HG02981 (cell line): ENCODE measurements around the gene PTF1A.
"Not testable (repeated sequence)": the region's sequence is repeated elsewhere in the genome, so short reads cannot be mapped to it uniquely, and the experiment has no call there.

ENCODE experiments used
- ATAC-seq: cut with Tn5 transposase; IDR thresholded peaks from one replicate; pipeline ENCODE4 v1.9.1; 2021; ENCODE audit warnings: mild to moderate bottlenecking, moderate library complexity; ENCODE audit not compliant: unreplicated experiment

The PTF1A gene

DNA sequence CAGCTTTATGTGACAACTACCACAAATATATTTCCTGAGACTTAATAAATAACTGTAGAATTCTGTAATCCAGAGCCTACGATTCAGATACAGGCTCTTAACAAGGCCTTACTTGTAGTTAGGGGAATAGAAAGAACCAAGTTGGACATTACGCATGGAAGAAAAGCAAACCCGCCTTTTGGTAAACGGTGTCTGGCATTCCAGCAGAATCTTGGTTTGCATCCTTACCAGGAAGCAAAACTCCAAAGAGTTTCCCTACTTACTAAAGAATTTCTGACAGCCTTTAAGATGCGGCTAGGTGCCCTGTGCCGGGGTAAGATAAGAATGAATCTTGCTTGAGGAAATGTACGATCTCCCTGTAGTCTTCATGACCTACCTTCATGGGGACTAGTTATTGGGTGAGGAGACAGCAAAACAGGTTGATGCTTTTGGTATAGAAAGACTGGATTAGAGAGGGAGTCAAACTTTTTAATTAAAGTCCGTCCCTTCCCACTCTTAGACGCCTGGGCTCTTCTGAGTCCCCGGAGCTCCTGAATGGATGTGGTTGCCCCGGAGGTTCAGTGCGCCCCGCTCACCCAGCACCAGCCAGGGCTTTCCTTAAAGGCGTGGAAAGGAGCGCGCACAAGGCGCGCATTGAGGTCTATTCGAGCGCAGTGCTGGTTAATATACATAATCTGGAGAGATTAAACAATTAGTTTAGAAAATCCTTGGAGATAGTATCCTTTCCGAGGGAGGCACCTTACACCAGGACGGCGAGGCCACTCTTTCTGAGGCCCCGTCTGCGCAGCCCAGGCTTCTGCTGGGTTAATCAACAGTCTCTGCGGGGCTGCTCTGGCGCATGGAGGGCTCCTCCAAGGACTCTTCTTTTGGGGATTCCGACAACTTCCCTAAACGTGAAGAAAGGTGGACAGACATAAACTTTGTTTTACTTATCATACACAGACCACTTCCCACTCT lies 11.5 kb downstream of the PTF1A start:
- ATAC-seq: no peak

DNA sequence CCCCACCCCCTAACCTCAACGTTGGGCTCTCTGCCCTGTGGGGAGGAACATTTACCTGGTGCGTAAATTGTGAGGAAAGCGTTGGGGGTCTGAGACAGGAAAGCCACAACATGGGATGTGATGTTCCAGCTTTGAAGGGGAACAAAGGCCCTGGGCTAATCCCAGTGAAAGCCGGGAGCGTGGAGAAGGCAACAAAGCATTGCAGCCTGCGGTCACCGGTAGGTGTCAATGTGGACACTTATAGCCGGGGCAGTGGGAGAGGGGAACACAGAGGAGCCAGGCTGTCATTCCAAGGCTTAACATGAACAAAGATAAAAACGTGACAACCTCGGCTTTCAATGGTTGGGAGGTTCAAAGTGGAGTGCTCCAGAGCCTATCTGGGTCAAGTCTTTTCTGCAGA lies 12.7 kb downstream of the PTF1A start:
- ATAC-seq: no peak

DNA sequence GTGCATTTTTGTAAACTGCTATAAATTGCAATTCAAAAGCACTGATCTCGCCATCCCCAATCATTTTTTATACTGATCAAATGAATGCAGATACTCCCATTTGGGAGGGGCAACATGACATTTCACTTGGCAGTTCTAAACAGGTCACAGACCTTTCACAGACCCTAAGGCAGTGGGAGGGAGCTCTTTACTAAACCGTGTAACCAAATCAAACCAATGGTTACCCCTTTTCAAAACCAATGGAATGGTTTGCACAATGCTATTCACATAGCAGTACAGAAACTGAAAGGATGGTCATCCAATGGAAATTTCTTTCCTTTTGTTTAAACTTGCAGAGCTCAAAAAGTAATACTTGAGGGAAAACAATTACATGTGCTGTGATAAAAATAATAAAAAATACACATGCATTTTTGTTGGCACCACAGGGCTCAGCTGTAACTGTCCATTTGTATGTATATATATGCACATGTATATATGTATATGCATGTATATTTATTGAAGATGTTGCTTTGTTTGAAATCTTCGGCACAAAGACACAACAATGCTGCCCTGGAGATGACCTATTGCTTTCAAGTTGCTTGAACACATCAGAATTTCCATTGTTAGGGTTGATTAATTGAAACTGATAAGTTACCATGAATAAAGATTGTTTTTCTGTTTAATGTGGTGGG lies 14.0 kb downstream of the PTF1A start:
- ATAC-seq: no peak

DNA sequence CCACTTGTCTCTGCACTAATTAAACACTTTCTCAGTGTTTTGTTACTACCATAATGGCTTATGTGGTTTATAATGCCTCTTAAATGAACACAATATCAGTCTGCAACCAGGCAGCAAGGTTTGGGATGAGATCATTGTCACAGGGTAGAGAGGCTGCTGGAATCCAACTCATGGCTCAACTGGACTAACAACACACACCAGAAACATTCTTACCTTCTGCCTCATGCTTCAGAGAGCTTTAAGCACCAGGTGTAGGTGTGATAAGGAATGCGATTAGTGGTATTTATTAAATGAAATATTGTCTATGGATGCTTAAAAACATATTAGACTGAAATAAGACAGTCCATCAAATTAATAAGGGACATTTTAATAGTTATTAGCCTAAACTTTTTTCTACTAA lies 25.4 kb downstream of the PTF1A start:
- ATAC-seq: no peak

DNA sequence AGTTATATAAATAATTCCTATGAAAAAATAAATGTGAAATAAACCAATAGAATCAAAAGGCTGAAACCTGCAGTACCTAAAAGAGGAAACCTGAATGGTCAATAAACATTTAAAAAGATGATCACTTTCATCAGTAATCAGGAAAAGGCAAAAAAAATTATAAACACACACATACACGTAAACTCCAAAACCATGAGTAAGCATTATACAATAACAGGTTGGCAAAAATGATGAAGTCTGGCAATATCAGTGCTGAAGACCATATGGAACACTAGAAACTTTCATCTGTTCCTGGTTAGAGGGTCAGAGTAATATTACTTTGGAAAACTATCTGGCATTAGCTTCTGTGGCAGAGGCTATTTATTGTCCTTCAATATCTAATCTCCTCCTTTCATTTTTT lies 38.5 kb downstream of the PTF1A start:
- ATAC-seq: no peak

DNA sequence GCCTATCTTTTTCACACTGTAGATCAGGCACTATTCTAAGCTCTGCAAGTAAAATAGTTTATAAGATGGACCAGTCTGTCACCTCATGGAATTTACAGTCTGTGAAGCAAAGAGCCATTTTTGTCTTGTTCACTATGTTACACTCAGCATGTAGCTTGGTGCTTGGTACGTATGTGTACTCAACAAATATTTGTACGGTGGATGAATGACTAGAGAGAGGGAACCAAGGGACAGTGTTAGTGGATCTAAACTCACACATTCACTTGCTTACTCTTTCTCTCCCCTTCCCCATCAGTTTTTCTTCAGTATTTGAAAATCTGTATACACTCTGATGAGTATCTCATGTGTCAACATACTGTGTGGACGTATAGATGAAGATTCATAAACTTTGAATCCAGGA lies 45.9 kb downstream of the PTF1A start:
- no peak for ATAC-seq

DNA sequence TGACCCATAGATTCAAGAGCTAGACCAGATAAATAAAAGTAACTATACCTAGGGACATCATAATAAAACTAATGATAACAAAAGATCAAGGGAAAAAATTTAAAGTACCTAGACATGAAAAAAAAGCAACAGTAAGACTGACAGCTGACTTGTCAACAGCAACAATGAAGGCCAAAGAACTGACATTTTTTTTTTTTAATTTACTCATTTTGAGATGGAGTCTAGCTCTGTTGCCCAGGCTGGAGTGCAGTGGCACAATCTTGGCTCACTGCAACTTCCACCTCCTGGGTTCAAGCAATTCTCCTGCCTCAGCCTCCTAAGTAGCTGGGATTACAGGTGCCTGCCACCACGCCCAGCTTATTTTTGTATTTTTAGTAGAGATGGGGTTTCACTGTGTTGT lies 49.7 kb downstream of the PTF1A start:
- ATAC-seq: not testable (repeated sequence)
